GM19467 (cell line): ENCODE measurements around the gene WDR1.

Experiments used
- ATAC-seq: cut with Tn5 transposase; IDR thresholded peaks from one replicate; pipeline ENCODE4 v1.9.1; 2021; ENCODE audit warnings: mild to moderate bottlenecking, moderate library complexity; ENCODE audit not compliant: unreplicated experiment

Gene WDR1

GRCh38 chr4:10074767-10075105, 41.9 kb downstream of the WDR1 start:
- ATAC-seq, result no peak

- ATAC-seq, result no peak
Measured at GRCh38 chr4:10074076-10074766, 42.4 kb downstream of the WDR1 start.

- ATAC-seq, result no peak
Measured at GRCh38 chr4:10072420-10073017, 44.1 kb downstream of the WDR1 start.

GRCh38 chr4:10069075-10069642, 47.4 kb downstream of the WDR1 start:
- no peak for ATAC-seq

- no peak for ATAC-seq
Measured at GRCh38 chr4:10066670-10067651, 49.6 kb downstream of the WDR1 start.

GRCh38 chr4:10066206-10066605, 50.4 kb downstream of the WDR1 start:
- ATAC-seq, result no peak

GRCh38 chr4:10063544-10064300, 52.9 kb downstream of the WDR1 start:
- ATAC-seq, result no peak

GRCh38 chr4:10061650-10062415, 54.8 kb downstream of the WDR1 start:
- ATAC-seq, result no peak

GRCh38 chr4:10058371-10058770, 58.2 kb downstream of the WDR1 start:
- ATAC-seq, result no peak

- ATAC-seq, result no peak
Measured at GRCh38 chr4:10057023-10057395, 59.6 kb downstream of the WDR1 start.

- ATAC-seq, result no peak
Measured at GRCh38 chr4:10056334-10057022, 60.1 kb downstream of the WDR1 start.

GRCh38 chr4:10055871-10056270, 60.7 kb downstream of the WDR1 start:
- ATAC-seq, result no peak

GRCh38 chr4:10054571-10055041, 62.0 kb downstream of the WDR1 start:
- ATAC-seq, result no peak

- ATAC-seq, result no peak
Measured at GRCh38 chr4:10053635-10054453, 62.8 kb downstream of the WDR1 start.

- no peak for ATAC-seq
Measured at GRCh38 chr4:10051517-10052135, 65.0 kb downstream of the WDR1 start.

- ATAC-seq, result no peak
Measured at GRCh38 chr4:10050721-10051120, 65.9 kb downstream of the WDR1 start.

- ATAC-seq, result no peak
Measured at GRCh38 chr4:10050261-10050661, 66.3 kb downstream of the WDR1 start.
